Gastroesophageal sphincter (tissue), 4 donors: Measurements from ENCODE around the gene SLC50A1. TPM values are rescaled to one million over a fixed set of nuclear protein-coding genes. Genes with fewer than 3 reads are reported as not detected.

Source experiments
- ATAC-seq: fragments of 150-250 bp; one replicate; pipeline ENCODE4 v1.9.1; 2016; ENCODE audit warnings: mild to moderate bottlenecking, moderate library complexity
- H3K27ac ChIP-seq, 4 donors: fragments of 200-600 bp; sonication (generic) in 3 of 4; 1 replicate in 3 of 4; 2 replicates in 1 of 4; pipeline ENCODE4 v1.5.1; 2016 to 2019
- H3K27me3 ChIP-seq: fragments of 200-600 bp; sonication (generic); one replicate; pipeline ENCODE4 v1.5.1; 2019
- H3K36me3 ChIP-seq, 2 donors: fragments of 200-600 bp; sonication (generic); one replicate each; pipeline ENCODE4 v1.5.1; 2019; ENCODE audit warnings: control low read depth in 1 of 2
- H3K4me1 ChIP-seq, 3 donors: fragments of 200-600 bp; sonication (generic); 1 replicate in 2 of 3; 2 replicates in 1 of 3; pipeline ENCODE4 v1.5.1; 2016 to 2019; ENCODE audit warnings: control low read depth in 2 of 3
- H3K4me3 ChIP-seq, 2 donors: fragments of 200-600 bp; sonication (generic); one replicate each; pipeline ENCODE4 v1.5.1; 2019; ENCODE audit warnings: mild to moderate bottlenecking in 1 of 2, moderate library complexity in 1 of 2
- H3K9me3 ChIP-seq, 3 donors: fragments of 200-600 bp; sonication (generic); one replicate each; pipeline ENCODE4 v1.5.1; 2017 to 2019; ENCODE audit warnings: control low read depth in 2 of 3
- EP300 ChIP-seq: sonication (generic); formaldehyde crosslinking; IDR thresholded peaks from one replicate; pipeline ENCODE4 v1.6.1; 2017; ENCODE audit warnings: antibody characterized with exemption, mild to moderate bottlenecking
- POLR2A ChIP-seq, 2 donors: fragments of 450-650 bp; IDR thresholded peaks; one replicate each; pipeline ENCODE4 v1.6.1; 2017; ENCODE audit warnings: antibody characterized with exemption in 2 of 2, mild to moderate bottlenecking in 2 of 2, moderate library complexity in 1 of 2
- POLR2AphosphoS5 ChIP-seq: sonication (generic); formaldehyde crosslinking; IDR thresholded peaks from one replicate; pipeline ENCODE4 v1.6.1; 2017; ENCODE audit warnings: antibody characterized with exemption
- WGBS, 2 donors: methylation state at CpG; one replicate each; pipeline ENCODE4 v1.1.5; 2018; ENCODE audit warnings: low coverage in 1 of 2; 5-methylcytosine and 5-hydroxymethylcytosine counted together
- total RNA-seq, 4 donors: library from RNA; depleted of rRNA; stranded (reverse); fragments of >200 nt; gene quantifications; one replicate each; pipeline ENCODE4 v1.1.0, GENCODE V29; 2016
- TF ChIP-seq, protein P1 (sequence below), 4 experiments: fragments of 200-600 bp in 2 of 4; fragments of 450-650 bp in 2 of 4; sonication (generic) in 1 of 4; IDR thresholded peaks; one replicate each; pipeline ENCODE4 v1.5.1; 2017 to 2019; ENCODE audit warnings: antibody characterized with exemption in 4 of 4, mild to moderate bottlenecking in 2 of 4, moderate library complexity in 2 of 4

SLC50A1 gene
- total RNA-seq, 4 donors from 2014 or later = 12.5 to 16.8 (median 13.9) TPM

DNA sequence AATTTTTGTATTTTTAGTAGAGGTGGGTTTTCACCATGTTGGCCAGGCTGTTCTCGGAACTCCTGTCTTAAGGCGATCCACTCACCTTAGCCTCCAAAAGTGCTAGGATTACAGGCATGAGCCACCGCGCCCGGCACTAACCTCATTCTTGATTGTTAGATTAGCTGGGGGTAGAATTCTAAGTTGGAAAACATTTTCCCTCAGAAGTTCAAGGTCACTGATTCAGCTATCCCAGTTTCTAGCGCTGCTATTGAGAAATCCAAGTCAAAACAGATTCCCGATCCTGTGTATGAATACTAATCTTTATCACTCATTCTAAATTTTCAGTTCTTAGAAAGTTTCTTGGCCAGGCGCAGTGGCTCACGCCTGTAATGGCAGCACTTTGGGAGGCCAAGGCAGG is 32.3 kb upstream of the SLC50A1 start:
- Histone ChIP-seq H3K9me3 (no peaks in the 10 kb centered on the region), H3K27ac (no peak overlapping the region), H3K27me3 (no peaks in the 10 kb centered on the region), H3K36me3 (no peaks in the 10 kb centered on the region), H3K4me3 (no peak overlapping the region), H3K4me1 (peaks cover 0 to 8% (median 0%) of the 10 kb centered on the region in 3 donors)
- no peak for TF ChIP-seq POLR2A (IDR thresholded peaks at IDR 0.05)
- ATAC-seq = no peak
- WGBS, 2 donors = 81% methylated on average over 3 of the region's 9 CpGs; no CpG with 5 or more reads in 1 of the 2 donors

DNA sequence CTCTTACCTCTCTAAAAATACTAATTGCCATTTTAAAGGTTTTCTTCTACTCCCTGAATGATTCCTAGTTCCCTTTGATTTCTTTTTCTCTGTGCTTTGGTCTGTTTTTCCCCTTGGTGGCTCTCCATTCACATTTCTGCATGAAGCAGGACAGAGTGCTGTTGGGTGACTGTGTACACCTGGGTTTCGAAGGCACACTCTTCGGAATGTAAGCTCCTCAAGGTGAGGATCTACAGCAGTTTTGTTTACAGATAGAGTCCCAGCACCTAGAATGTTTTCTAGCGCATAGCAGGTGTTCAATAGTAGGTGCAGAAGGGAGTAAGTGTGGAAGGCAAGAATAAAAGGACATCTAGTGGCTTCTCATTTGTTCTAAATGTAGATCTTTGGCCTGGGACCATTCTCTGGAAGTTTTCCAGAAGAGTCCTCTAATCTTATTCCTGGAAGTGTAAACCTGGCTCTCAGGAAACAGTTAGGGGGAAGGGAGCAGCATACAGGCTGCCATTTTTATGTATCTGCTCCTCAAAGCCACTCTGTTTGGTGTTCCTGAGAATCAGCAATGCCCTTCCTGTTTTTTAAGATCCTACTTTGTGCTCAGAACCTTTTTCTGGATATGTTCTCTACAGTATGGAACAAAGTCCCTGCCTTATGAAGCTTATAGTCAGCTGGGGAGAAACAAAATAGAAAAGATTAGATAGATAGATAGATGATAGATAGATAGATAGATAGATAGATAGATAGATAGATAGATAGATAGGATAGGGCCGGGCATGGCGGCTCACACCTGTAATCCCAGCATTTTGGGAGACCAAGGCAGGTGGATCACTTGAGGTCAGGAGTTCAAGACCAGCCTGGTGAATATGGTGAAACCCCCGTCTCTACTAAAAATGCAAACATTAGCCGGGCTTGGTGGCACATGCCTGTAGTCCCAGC is 30.8 kb upstream of the SLC50A1 start:
- 66 to 100% methylated on average over 1 to 5 of the region's 7 CpGs for WGBS, 2 donors
- no peak for TF ChIP-seq EP300
- TF ChIP-seq, protein P1, sequence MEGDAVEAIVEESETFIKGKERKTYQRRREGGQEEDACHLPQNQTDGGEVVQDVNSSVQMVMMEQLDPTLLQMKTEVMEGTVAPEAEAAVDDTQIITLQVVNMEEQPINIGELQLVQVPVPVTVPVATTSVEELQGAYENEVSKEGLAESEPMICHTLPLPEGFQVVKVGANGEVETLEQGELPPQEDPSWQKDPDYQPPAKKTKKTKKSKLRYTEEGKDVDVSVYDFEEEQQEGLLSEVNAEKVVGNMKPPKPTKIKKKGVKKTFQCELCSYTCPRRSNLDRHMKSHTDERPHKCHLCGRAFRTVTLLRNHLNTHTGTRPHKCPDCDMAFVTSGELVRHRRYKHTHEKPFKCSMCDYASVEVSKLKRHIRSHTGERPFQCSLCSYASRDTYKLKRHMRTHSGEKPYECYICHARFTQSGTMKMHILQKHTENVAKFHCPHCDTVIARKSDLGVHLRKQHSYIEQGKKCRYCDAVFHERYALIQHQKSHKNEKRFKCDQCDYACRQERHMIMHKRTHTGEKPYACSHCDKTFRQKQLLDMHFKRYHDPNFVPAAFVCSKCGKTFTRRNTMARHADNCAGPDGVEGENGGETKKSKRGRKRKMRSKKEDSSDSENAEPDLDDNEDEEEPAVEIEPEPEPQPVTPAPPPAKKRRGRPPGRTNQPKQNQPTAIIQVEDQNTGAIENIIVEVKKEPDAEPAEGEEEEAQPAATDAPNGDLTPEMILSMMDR (IDR thresholded peaks at IDR 0.05) = no peak
- no peak for TF ChIP-seq POLR2A (IDR thresholded peaks at IDR 0.05)
- TF ChIP-seq POLR2AphosphoS5 = no peak
- ATAC-seq = no peak

DNA sequence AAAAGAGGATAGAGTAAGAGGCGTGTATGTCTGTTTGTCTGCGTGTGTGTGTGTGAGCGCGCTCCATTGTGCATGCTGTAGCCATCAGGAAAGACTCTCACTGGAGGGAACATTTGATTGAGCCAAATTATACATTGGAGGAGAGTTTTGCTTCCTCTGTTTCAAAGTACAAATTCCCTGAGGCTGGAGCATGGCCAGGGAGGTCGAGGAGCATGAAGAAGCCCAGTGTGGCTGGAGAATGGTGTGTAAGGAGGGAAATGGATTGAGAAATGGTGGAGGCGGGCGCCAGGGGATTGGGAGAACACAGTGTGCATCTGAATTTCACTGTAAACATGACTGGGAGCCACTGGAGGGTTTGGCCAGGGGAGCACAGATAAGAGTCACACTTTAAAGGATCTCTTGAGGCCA is 30.0 kb upstream of the SLC50A1 start:
- Histone ChIP-seq H3K9me3 (no peaks in the 10 kb centered on the region), H3K27ac (peak overlapping the region in 1 of 4 donors; percentile 4), H3K36me3 (no peaks in the 10 kb centered on the region), H3K27me3 (no peaks in the 10 kb centered on the region), H3K4me1 (peaks cover 0 to 8% (median 0%) of the 10 kb centered on the region in 3 donors), H3K4me3 (no peak overlapping the region)
- WGBS, 2 donors = 43 to 57% methylated on average over 4 to 7 of the region's 7 CpGs
- peak; percentile 31 for ATAC-seq
- TF ChIP-seq EP300 (no peak), POLR2A (IDR thresholded peaks at IDR 0.05) (no peak), POLR2AphosphoS5 (no peak)
- TF ChIP-seq, protein P1 (IDR thresholded peaks at IDR 0.05) = no peak

More for the DNA sequence above, 30.8 kb upstream of the SLC50A1 start:
- H3K9me3 ChIP-seq = no peaks in the 10 kb centered on the region
- H3K27me3 ChIP-seq = no peaks in the 10 kb centered on the region
- no peak overlapping the region for H3K4me3 ChIP-seq
- no peaks in the 10 kb centered on the region for H3K36me3 ChIP-seq
- peak overlapping the region in 1 of 4 donors; percentile 4 for H3K27ac ChIP-seq
- H3K4me1 ChIP-seq = peaks cover 0 to 8% (median 0%) of the 10 kb centered on the region in 3 donors

DNA sequence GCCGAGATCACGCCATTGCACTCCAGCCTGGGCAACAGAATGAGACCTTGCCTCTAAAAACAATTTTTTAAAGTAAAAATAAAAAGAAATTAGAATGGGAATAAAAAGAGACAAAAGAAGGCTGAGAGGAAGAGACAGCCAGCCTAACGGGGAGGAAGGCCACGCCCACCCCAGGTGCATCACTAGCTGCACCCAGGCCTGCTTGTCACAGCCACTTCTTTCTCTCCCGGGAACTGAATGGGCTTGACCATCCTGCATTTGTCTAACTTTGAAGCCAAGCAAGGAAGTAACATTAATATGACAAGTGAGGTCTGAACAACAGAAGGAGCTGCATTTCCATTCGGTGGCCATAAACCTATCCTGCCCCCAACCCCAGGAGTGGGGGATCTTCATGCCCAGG is 28.8 kb upstream of the SLC50A1 start:
- H3K27ac ChIP-seq = no peak overlapping the region
- WGBS, 2 donors = 79 to 80% methylated on average over 3 to 4 of the region's 6 CpGs
- H3K4me1 ChIP-seq = peaks cover 0 to 8% (median 0%) of the 10 kb centered on the region in 3 donors
- no peaks in the 10 kb centered on the region for H3K9me3 ChIP-seq
- no peaks in the 10 kb centered on the region for H3K36me3 ChIP-seq
- H3K4me3 ChIP-seq = no peak overlapping the region
- ATAC-seq = no peak
- TF ChIP-seq, protein P1 (IDR thresholded peaks at IDR 0.05) = no peak
- TF ChIP-seq POLR2AphosphoS5 = no peak
- TF ChIP-seq EP300 = no peak
- TF ChIP-seq POLR2A (IDR thresholded peaks at IDR 0.05) = no peak
- H3K27me3 ChIP-seq = no peaks in the 10 kb centered on the region

DNA sequence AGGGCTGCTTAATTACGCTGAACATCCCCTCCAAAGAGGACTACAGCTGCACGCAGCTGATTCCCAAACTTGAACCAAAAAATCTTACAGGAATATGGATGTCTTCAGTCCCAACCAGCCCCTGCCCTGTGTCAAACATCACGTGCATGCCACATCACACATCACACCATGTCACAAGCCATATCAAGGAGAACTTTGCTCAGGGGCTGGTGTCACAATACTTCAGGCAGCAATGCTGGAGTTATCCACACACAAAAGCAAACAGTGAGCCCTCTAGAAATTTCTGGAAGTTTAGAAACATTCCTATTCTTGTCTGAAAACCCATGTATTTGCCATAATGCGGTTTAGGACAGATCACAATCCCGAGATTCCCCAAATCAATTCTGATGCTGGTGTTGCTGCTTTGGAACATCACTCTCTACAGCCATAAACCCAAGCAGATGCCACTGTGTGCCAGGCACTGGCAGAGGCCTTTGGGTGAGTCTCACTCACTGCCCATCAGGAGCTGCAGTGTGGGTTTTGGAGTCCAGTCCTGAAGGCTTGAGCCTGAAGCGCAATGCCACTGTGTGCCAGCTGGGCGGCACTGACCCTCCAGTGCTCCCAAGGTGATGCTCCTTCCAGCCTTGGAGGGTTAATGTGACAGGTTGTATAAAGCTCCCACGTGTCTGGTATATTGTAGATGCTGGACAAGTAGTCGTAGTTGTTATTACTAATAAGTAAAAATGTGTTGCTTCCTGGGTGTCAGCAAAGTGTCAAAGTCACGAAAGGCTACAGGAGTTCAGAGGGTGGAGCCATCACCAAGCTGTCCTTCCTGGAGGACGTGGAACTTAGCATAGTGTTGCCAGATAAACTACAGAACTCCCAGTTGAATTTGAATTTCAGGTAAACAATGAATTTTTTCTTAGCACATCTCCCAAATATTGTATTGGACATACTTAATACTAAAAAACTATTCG is 28.1 kb upstream of the SLC50A1 start:
- Histone ChIP-seq H3K4me3 (no peak overlapping the region), H3K9me3 (no peaks in the 10 kb centered on the region), H3K4me1 (peaks cover 0 to 8% (median 0%) of the 10 kb centered on the region in 3 donors), H3K27ac (no peak overlapping the region), H3K27me3 (no peaks in the 10 kb centered on the region), H3K36me3 (no peaks in the 10 kb centered on the region)
- TF ChIP-seq POLR2A (IDR thresholded peaks at IDR 0.05) = no peak
- TF ChIP-seq, protein P1 (IDR thresholded peaks at IDR 0.05) = no peak
- TF ChIP-seq EP300 = no peak
- no peak for ATAC-seq
- 70 to 71% methylated on average over 5 to 11 of the region's 12 CpGs for WGBS, 2 donors
